ELR (cell line): Measurements from ENCODE around the gene TMEM191C.
"Not testable (repeated sequence)": the region's sequence is repeated elsewhere in the genome, so short reads cannot be mapped to it uniquely, and the experiment has no call there.

Experiments
- DNase-seq: peaks from one replicate; pipeline ENCODE4 v3.0.0-alpha.2; 2015; ENCODE audit warnings: low read depth

Gene TMEM191C

GRCh38 chr22:21446128-21446826 lies 20.9 kb upstream of the TMEM191C start:
- DNase-seq, result no peak

- DNase-seq, result no peak
Measured at GRCh38 chr22:21446827-21447690, 20.1 kb upstream of the TMEM191C start.

GRCh38 chr22:21447694-21448402 lies 19.3 kb upstream of the TMEM191C start:
- peak; percentile 15 for DNase-seq

DNA sequence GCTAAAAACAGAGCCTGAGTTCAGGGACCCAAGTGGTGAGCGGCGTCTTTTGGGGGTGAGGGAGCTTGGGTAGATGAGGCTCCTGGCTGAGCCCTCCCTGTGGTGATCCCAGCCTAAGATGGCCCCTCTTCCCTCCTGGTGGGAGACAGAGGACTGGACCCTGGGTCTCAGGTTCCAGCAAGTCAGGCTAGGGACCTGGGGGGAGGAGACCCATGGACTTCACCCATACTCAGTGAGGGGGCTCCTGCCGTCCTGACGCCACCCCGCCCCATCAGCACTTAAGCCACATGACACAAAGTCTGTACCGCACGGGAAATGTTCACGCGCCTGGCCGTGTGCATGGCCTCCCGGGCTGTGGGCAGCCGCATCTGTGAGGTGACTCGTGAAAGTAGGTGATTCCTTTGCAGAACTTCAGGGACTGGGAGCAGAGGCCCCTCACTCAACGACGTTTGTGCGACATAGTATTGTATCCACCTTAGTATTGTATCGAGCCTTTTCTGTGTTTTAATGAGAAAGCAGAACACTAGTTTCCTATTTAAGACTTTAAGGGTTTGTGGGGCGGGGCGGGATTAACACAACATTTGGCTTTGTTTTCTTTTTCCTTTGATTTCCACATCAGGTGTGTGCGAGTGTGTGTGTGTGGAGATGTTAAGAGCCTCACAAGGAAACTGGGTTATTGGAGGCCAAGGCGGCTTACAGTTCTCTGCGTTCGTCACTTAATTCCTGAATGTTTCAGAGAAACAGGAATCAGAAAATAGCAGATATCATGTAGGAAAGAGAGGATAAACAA lies 18.4 kb upstream of the TMEM191C start:
- no peak for DNase-seq

DNA sequence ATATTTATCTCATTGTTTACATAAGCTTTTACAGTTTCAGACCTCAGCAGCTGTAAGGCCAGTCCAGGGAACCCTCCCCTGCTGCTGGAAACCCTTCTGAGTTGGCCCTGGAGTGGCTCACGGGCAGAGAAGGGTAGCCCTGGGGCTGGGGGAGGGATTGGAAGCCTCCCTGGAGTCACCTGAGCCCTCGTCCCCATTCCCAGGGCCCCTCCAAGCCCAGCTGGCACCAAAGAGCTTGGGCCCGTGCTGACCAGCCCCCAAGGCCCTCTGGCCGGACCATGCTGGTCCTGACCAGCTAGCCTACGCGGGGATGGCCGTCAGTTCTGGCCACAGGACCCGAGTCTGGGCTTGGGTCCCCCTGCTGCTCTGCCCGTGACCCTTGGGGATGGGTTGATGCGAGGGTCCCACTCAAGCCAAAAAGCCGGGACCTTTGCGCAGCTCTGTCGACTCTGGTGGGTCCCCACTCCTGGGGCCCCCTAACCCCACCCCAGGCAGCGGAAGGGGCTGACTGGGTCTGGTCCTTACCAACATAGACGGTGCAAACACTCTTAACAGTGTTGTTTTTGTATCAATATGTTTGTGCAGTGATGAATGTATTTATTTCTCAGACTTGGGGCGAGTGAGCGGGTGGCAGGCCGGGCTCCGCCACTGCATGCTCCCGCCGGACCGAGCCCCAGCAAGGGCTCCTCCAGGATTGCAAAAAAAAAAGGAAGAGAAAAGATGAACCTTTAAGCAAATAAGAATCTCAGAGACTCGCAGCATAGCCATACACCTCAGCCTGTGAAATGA lies 17.5 kb upstream of the TMEM191C start:
- DNase-seq, result no peak

GRCh38 chr22:21450320-21450831 lies 16.8 kb upstream of the TMEM191C start:
- DNase-seq, result no peak

- no peak for DNase-seq
Measured at GRCh38 chr22:21450858-21451353, 16.3 kb upstream of the TMEM191C start.

GRCh38 chr22:21451545-21452520 lies 15.4 kb upstream of the TMEM191C start:
- no peak for DNase-seq

- DNase-seq, result not testable (repeated sequence)
Measured at GRCh38 chr22:21452666-21453065, 14.5 kb upstream of the TMEM191C start.

DNA sequence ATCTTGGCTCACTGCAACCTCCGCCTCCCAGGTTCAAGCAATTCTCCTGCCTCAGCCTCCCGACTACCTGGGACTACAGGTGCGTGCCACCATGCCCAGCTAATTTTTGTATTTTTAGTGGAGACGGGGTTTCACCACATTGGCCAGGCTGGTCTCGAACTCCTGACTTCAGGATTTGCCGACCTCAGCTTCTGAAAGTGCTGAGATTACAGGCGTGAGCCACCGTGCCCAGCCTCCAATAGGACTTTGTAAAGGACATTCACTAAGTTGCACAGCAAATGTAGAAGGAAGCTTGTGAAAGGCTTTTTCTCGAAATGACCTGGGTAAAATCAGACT lies 12.2 kb upstream of the TMEM191C start:
- not testable (repeated sequence) for DNase-seq

DNA sequence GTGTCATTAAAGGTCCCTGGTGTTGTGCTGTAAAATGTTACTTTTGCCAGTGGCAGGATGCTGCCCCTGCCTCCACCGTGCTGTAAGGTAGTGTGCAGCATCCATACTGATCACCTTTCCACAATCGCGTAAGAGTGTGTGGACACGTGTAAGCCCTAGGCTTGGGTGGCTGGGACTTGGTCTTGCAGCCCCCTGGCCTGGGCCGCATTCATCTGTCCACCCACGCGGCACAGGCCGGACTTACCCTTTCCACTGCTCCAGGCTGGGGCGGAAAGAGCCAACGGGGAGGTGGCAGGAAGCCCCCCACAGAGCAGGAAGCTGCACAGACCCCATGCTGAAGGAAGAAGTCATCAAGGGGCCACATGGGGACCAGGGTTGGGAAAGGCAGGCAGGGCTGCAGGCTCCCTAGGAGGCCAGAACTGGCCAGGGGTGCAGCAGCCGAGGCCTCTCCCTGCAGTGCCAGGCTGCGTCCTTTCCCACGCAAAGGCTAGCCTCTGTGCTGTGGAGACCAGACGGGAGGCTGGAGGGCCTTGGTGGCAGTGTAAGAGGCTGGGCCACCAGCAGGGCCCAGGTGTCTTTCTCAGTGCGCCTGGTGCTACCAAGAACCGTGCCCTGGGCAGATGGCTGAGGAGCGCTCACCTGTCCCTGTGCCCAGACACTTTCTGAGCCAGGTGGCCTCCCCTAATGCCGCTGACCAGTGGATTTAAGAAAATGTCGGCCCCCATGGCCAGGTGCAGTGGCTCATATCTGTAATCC lies 11.7 kb upstream of the TMEM191C start:
- DNase-seq, result no peak

GRCh38 chr22:21457023-21457787 lies 10.0 kb upstream of the TMEM191C start:
- peak; percentile 50 for DNase-seq

DNA sequence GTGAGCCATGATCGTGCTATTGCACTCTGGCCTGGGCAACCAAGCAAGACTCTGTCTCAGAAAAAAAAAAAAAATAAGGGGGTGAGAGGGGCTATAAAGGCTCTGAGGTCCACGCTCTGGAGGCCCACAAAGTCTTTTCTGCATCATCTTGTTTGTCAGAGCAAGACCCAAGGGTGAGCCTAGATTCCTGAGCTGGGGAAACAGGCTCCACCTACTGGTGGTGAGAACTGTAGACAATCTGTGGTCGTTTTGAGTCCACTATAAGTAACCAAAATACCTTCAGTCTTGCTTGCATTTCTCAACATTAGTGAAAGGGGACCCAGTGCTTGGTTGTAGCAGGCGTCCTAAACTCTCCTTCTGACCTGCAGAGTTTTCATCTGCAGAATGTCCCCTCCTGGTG lies 4.5 kb upstream of the TMEM191C start:
- not testable (repeated sequence) for DNase-seq

GRCh38 chr22:21468194-21469096 lies 1.3 kb downstream of the TMEM191C start:
- peak; percentile 85 for DNase-seq

DNA sequence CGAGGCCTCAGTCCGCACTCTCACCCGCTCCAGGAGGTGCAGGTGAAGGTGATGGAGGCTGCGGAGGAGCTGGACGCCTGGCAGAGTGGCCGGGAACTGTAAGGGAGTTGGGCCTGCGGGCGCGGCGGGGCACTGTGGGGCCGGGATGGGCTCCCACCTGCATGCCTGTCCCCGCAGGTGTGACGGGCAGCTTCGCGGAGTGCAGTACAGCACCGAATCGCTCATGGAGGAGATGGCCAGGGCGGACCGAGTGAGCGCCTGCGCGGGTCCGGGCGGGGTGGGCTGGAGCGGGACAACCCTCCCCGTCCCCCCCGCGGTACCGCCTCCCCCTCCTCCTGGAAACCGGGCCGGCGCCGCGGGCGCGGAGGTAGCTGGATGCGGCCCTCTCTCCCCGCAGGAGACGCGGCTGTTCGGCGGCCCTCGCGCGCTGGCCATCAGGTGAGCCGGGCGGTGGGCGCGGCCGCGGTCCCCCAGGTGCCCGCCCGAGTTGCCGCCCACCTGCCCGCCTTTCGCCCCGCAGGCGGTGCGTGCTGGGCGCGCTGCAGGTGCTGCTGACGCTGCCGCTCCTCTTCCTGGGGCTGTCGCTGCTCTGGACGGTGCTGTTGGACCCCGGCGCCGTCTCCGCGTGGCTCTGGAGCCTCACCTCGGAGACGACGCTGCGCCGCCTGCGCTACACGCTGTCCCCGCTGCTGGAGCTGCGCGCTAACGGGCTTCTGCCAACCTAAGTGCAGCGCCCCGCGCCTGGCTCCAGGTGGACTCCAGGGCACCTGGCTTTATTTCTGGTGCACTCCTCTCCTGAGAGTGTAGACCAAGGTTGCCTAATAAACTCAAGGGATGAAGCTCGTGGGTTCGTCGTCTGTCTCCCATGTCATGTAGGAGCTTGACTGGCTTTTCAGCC lies 2.2 kb downstream of the TMEM191C start:
- DNase-seq, result not testable (repeated sequence)

DNA sequence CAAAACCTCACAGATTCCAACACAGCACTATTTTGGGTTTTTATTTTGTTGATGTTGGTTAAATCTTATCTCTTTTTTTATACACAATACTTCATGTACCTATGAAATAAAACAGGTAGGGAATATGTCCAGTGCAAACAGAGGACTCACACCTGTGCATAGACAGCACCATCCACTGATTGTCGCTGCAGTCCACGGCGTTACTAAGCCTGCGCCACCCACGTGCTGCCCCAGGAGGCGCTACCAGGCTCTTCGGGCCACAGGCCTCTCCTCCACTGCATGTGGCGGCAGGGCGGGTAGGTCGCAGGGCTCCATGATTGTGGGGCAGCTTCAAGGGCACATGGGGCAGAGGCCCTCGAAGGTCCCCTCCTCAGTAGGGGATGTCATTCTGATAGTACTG lies 5.8 kb downstream of the TMEM191C start:
- not testable (repeated sequence) for DNase-seq
